Caco-2 (cell line): ENCODE results near the gene PARD3. TPM values are rescaled to one million over a fixed set of nuclear protein-coding genes. Genes with fewer than 3 reads are reported as not detected.
A peak's percentile ranks its signal among the peaks of the same experiment; 100 is the strongest.

Experiments
- BruUV-seq: library from RNA; stranded (reverse); fragments of 400-500 nt; replicated peaks from 2 replicates; lab custom pipeline; 2021; lab: Mats Ljungman, UMichigan
- CTCF ChIA-PET: fragments of 300-600 bp; sonication (Branson Sonifier 250); formaldehyde crosslinking; loops from one replicate; lab custom pipeline; 2022; ENCODE audit warnings: antibody characterized with exemption; lab: Charles Lee
- POLR2A ChIA-PET: fragments of 300-600 bp; sonication (Branson Sonifier 250); formaldehyde crosslinking; loops from one replicate; lab custom pipeline; 2022; ENCODE audit warnings: antibody characterized with exemption; lab: Charles Lee
- DNase-seq, 2 experiments: peaks; one replicate each; pipeline versions ENCODE4 v3.0.0 to v3.0.0-alpha.2; 2020 to 2022
- H3K27me3 ChIP-seq: replicated peaks from 2 replicates; pipeline ENCODE4 v1.6.0; 2011; ENCODE audit warnings: low read length; ENCODE audit not compliant: control insufficient read depth, insufficient read depth
- H3K36me3 ChIP-seq: 2 replicates; pipeline ENCODE4 v1.5.1; 2011; ENCODE audit warnings: low read length; ENCODE audit not compliant: control insufficient read depth, insufficient read depth
- H3K4me1 ChIP-seq: fragments of 250-450 bp; sonication (Bioruptor Pico); 2 replicates; pipeline ENCODE4 v1.5.1; 2020; ENCODE audit warnings: mild to moderate bottlenecking
- H3K4me3 ChIP-seq: 2 replicates; pipeline ENCODE4 v1.5.1; 2011; ENCODE audit warnings: low read depth, mild to moderate bottlenecking, control low read depth, low read length
- H3K9me3 ChIP-seq: fragments of 250-450 bp; sonication (Bioruptor Pico); 2 replicates; pipeline ENCODE4 v1.5.1; 2020; ENCODE audit warnings: mild to moderate bottlenecking, moderate library complexity
- H3K27ac Mint-ChIP-seq: one replicate; pipeline ENCODE4 v1.8.0; 2022; ENCODE audit warnings: mixed read lengths; ENCODE audit not compliant: unreplicated experiment
- H3K27me3 Mint-ChIP-seq: one replicate; pipeline ENCODE4 v1.8.0; 2022; ENCODE audit warnings: mixed read lengths; ENCODE audit not compliant: insufficient read depth, unreplicated experiment
- H3K36me3 Mint-ChIP-seq: one replicate; pipeline ENCODE4 v1.8.0; 2022; ENCODE audit warnings: mild to moderate bottlenecking, mixed read lengths; ENCODE audit not compliant: insufficient read depth, unreplicated experiment
- H3K4me1 Mint-ChIP-seq: one replicate; pipeline ENCODE4 v1.8.0; 2022; ENCODE audit warnings: low read depth, mixed read lengths; ENCODE audit not compliant: unreplicated experiment
- H3K4me3 Mint-ChIP-seq: one replicate; pipeline ENCODE4 v1.8.0; 2022; ENCODE audit warnings: mild to moderate bottlenecking, moderate library complexity, mixed read lengths; ENCODE audit not compliant: unreplicated experiment
- H3K9me3 Mint-ChIP-seq: one replicate; pipeline ENCODE4 v1.8.0; 2022; ENCODE audit warnings: mixed read lengths; ENCODE audit not compliant: unreplicated experiment
- intact Hi-C: fragments of 100-400 bp; cut with micrococcal nuclease; formaldehyde crosslinking; loops from one replicate; pipeline ENCODE4 v1.10.0; 2022; ENCODE audit not compliant: unreplicated experiment
- total RNA-seq: library from RNA; stranded (reverse); gene quantifications from 2 replicates; pipeline ENCODE4 v1.2.3, GENCODE V29; 2022
- TF ChIP-seq, protein P1 (sequence below), 2 experiments: fragments of 200-600 bp in 1 of 2; IDR thresholded peaks; 1 replicate in 1 of 2; 2 replicates in 1 of 2; pipeline versions ENCODE4 v1.5.1 to v1.8.0; 2011 to 2022; ENCODE audit warnings: antibody characterized with exemption in 1 of 2, control low read depth in 1 of 2, inconsistent platforms in 1 of 2, low read depth in 1 of 2, low read length in 1 of 2, mild to moderate bottlenecking in 1 of 2, moderate library complexity in 1 of 2; ENCODE audit not compliant: insufficient read depth in 1 of 2, severe bottlenecking in 1 of 2, unreplicated experiment in 1 of 2

Gene PARD3
- total RNA-seq, 1 experiment from 2014 or later = 80.7 TPM

DNA sequence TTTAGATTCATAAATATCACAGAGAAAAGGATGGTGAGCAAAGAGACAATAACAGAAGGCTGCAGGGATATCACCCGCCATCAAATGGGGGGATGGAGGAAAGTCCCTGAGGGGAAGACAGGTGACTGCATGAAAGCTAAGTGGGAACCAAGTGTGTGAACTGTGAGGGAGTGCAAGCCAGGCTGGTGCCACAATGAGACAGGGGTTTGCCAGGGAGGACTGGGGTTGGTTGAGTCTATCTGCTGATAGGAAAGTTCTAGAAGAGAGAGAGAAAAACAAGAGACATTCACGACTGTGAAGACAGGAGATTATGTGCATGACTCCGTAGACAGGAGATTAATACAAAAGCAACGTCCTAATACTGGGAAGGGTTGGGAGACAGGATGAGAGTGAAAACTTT, 376.4 kb downstream of the PARD3 start:
- POLR2A ChIA-PET = no interaction called here
- CTCF ChIA-PET = no interaction called here
- Histone ChIP-seq H3K9me3 (no peaks in the 10 kb centered on the region), H3K36me3 (no peaks in the 10 kb centered on the region), H3K27me3 (no peaks in the 10 kb centered on the region), H3K4me1 (no peaks in the 10 kb centered on the region), H3K4me3 (no peak overlapping the region)
- BruUV-seq = no TSS peak
- DNase-seq = no peak
- TF ChIP-seq, protein P1, sequence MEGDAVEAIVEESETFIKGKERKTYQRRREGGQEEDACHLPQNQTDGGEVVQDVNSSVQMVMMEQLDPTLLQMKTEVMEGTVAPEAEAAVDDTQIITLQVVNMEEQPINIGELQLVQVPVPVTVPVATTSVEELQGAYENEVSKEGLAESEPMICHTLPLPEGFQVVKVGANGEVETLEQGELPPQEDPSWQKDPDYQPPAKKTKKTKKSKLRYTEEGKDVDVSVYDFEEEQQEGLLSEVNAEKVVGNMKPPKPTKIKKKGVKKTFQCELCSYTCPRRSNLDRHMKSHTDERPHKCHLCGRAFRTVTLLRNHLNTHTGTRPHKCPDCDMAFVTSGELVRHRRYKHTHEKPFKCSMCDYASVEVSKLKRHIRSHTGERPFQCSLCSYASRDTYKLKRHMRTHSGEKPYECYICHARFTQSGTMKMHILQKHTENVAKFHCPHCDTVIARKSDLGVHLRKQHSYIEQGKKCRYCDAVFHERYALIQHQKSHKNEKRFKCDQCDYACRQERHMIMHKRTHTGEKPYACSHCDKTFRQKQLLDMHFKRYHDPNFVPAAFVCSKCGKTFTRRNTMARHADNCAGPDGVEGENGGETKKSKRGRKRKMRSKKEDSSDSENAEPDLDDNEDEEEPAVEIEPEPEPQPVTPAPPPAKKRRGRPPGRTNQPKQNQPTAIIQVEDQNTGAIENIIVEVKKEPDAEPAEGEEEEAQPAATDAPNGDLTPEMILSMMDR (IDR thresholded peaks at IDR 0.05; ENCODE audit: insufficient read depth in 1 of 2, low read depth in 1 of 2, low read length in 1 of 2, severe bottlenecking in 1 of 2, unreplicated experiment in 1 of 2) = no peak
- peak overlapping the region; percentile 1 for H3K27ac Mint-ChIP-seq
- H3K27me3 Mint-ChIP-seq = no peaks in the 10 kb centered on the region
- intact Hi-C loops = no loop called here
- no peak overlapping the region for H3K4me3 Mint-ChIP-seq
- no peaks in the 10 kb centered on the region for H3K36me3 Mint-ChIP-seq
- no peaks in the 10 kb centered on the region for H3K9me3 Mint-ChIP-seq
- peaks cover 21% of the 10 kb centered on the region for H3K4me1 Mint-ChIP-seq

DNA sequence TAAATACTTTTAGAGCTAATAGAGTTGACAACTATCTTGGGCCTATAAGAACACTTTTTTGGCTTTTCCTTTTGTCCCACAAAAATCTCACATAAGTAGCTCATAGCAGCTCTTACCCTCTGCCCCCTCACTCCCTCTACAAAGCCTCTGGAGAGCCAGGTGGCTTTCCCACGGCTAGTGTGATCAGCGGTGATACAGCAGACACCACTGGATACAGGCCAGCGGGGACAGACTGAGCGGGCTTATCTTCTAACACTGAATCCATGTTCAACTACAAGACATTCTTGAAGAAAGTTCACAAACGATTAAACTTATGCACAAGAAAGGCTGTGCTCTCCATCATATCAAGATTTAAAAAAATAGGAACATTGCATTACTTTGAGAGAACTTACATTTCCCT, 377.2 kb downstream of the PARD3 start:
- ChIA-PET CTCF (no interaction called here), POLR2A (no interaction called here)
- Mint-ChIP-seq H3K4me1 (peaks cover 23% of the 10 kb centered on the region), H3K27me3 (no peaks in the 10 kb centered on the region), H3K36me3 (no peaks in the 10 kb centered on the region), H3K27ac (no peak overlapping the region), H3K4me3 (no peak overlapping the region), H3K9me3 (no peaks in the 10 kb centered on the region)
- Histone ChIP-seq H3K4me3 (no peak overlapping the region), H3K27me3 (no peaks in the 10 kb centered on the region), H3K36me3 (no peaks in the 10 kb centered on the region), H3K4me1 (no peaks in the 10 kb centered on the region), H3K9me3 (no peaks in the 10 kb centered on the region)
- no TSS peak for BruUV-seq
- no peak for DNase-seq
- intact Hi-C loops = no loop called here
- TF ChIP-seq, protein P1 (IDR thresholded peaks at IDR 0.05; ENCODE audit: insufficient read depth in 1 of 2, low read depth in 1 of 2, low read length in 1 of 2, severe bottlenecking in 1 of 2, unreplicated experiment in 1 of 2) = no peak

DNA sequence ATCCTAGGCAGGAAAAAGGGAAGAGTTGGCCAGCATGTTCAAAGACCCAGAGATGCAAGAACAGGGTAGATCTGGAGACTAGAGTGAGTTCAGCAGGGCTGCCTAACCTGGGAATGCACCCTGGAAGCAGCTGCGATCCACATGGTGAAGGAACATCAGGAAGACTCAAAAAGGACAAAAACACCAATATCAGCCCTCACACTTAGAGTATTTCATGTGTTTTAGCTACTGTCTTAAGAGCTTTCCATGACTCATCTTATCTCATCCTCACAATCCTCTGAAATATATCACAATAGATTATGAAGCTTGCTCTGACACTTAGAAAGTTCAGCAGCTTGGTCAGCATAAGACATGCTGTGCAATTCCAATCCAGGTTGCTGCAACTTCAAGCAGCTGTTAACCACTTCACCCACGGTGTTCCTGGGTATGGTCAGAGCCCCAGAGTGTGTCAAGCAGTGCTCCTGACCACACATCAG, 380.9 kb downstream of the PARD3 start:
- Mint-ChIP-seq H3K27ac (no peak overlapping the region), H3K4me3 (no peak overlapping the region), H3K27me3 (no peaks in the 10 kb centered on the region), H3K9me3 (no peaks in the 10 kb centered on the region), H3K36me3 (peaks cover 5% of the 10 kb centered on the region), H3K4me1 (peaks cover 33% of the 10 kb centered on the region)
- POLR2A ChIA-PET = no interaction called here
- CTCF ChIA-PET = interaction anchor here (1.0 kb wide), 1 partner anchor 352 kb away, joined by 3 read pairs; no protein-coding TSS in a partner anchor
- no peaks in the 10 kb centered on the region for H3K27me3 ChIP-seq
- H3K36me3 ChIP-seq = no peaks in the 10 kb centered on the region
- DNase-seq = no peak
- no TSS peak for BruUV-seq
- H3K4me1 ChIP-seq = no peaks in the 10 kb centered on the region
- no peak overlapping the region for H3K4me3 ChIP-seq
- intact Hi-C loops = no loop called here
- TF ChIP-seq, protein P1 (IDR thresholded peaks at IDR 0.05; ENCODE audit: insufficient read depth in 1 of 2, low read depth in 1 of 2, low read length in 1 of 2, severe bottlenecking in 1 of 2, unreplicated experiment in 1 of 2) = no peak
- no peaks in the 10 kb centered on the region for H3K9me3 ChIP-seq
